Measurements from ENCODE around the gene RNF14. TPM values are rescaled to one million over a fixed set of nuclear protein-coding genes. Genes with fewer than 3 reads are reported as not detected.

Gene RNF14
- polyA plus RNA-seq, 5 donors = 43.5 to 50.3 (median 49.4) TPM

Other genes with a start within 250 kb of the RNF14 start
- gene PCDH1, start 90.7 kb upstream of the RNF14 start, polyA plus RNA-seq (ENCODE audit: insufficient read depth in 1 of 5, insufficient read length in 5 of 5, low replicate concordance in 1 of 5) = 10 to 100 TPM; 22.2 to 32.4 (median 24.8) TPM
- 100 to 1,000 TPM; 142 to 165 (median 146) TPM for gene DELE1, start 45.2 kb upstream of the RNF14 start, polyA plus RNA-seq (ENCODE audit: insufficient read depth in 1 of 5, insufficient read length in 5 of 5, low replicate concordance in 1 of 5)
- gene PCDH12, start 10.9 kb upstream of the RNF14 start, polyA plus RNA-seq (ENCODE audit: insufficient read depth in 1 of 5, insufficient read length in 5 of 5, low replicate concordance in 1 of 5) = 10 to 100 TPM; 33.0 to 41.9 (median 35.7) TPM
- gene GNPDA1, start 43.9 kb downstream of the RNF14 start, polyA plus RNA-seq (ENCODE audit: insufficient read depth in 1 of 5, insufficient read length in 5 of 5, low replicate concordance in 1 of 5) = 10 to 100 TPM; 36.0 to 42.3 (median 40.2) TPM
- 100 to 1,000 TPM in 3 of 5 donors, 10 to 100 TPM in 2; 93.6 to 115 (median 105) TPM for gene NDFIP1, start 139.7 kb downstream of the RNF14 start, polyA plus RNA-seq (ENCODE audit: insufficient read depth in 1 of 5, insufficient read length in 5 of 5, low replicate concordance in 1 of 5)